Measurements from ENCODE around the gene DYNC1H1.

DNA sequence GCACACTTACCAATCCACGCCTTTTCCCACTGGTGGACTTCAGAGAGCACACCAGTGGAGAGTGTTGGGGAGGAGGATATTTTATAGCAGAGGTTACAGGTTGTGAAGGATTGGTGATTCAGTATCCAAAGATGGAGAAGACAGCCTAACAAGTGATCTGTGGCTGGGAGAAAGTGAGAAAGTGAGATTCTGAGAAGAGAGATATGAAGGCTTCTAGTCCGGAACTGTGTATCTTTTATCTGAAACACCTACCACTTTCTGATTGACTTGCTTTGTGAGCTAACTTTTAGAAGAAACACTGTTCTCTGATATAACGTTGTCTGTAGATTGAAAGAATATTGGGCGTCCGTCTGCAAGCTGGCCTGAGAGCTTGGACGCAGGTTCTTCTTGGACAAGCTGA is 24.0 kb downstream of the DYNC1H1 start:
- TF ChIP-seq CTCF (IDR thresholded peaks at IDR 0.05): no peak
- no peak for TF ChIP-seq POLR2A (IDR thresholded peaks at IDR 0.05)
